ENCODE results near the gene RNPEPL1.
"Not testable (repeated sequence)": the region's sequence is repeated elsewhere in the genome, so short reads cannot be mapped to it uniquely, and the experiment has no call there.

RNPEPL1 gene

GRCh38 chr2:240613781-240614180 is 45.5 kb downstream of the RNPEPL1 start:
- H3K4me1 ChIP-seq: peaks cover 21% of the 10 kb centered on the region
- no peak overlapping the region for H3K9ac ChIP-seq
- H3K27ac ChIP-seq: no peak overlapping the region
- no peak overlapping the region for H3K4me3 ChIP-seq
- H4K20me1 ChIP-seq: no peaks in the 10 kb centered on the region
- no peaks in the 10 kb centered on the region for H3K27me3 ChIP-seq
- peaks cover 35% of the 10 kb centered on the region for H3K36me3 ChIP-seq
- H3K9me3 ChIP-seq: peaks cover 20% of the 10 kb centered on the region
- no peak for TF ChIP-seq Cebpa-rat (IDR thresholded peaks at IDR 0.05)
- H3K4me2 ChIP-seq: no peak overlapping the region

GRCh38 chr2:240614391-240614790 is 46.1 kb downstream of the RNPEPL1 start:
- H3K27ac ChIP-seq: no peak overlapping the region
- H3K36me3 ChIP-seq: peaks cover 38% of the 10 kb centered on the region
- H4K20me1 ChIP-seq: no peaks in the 10 kb centered on the region
- no peak overlapping the region for H3K9ac ChIP-seq
- TF ChIP-seq Cebpa-rat (IDR thresholded peaks at IDR 0.05): no peak
- H3K4me2 ChIP-seq: no peak overlapping the region
- H3K4me1 ChIP-seq: peaks cover 22% of the 10 kb centered on the region
- no peaks in the 10 kb centered on the region for H3K27me3 ChIP-seq
- H3K9me3 ChIP-seq: peaks cover 20% of the 10 kb centered on the region
- H3K4me3 ChIP-seq: no peak overlapping the region

DNA sequence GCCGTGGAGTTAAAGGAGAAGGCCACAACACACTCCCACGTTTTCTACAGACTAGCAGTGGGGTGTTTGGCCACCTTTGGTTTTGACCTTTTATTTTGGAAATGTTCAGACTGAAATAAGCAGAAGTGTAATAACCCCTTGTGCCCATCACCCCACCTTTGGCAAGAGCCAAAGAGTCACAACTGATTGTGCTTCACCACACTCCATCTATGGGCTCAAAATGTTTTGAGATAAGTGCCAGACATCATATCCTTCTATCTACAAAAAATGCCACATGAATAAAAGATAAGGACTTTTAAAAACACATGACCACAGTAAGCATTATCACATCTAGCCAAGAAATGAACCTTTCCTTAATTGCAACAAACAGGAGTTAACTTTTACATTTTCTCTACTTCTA is 47.1 kb downstream of the RNPEPL1 start:
- peaks cover 44% of the 10 kb centered on the region for H3K36me3 ChIP-seq
- H3K9ac ChIP-seq: no peak overlapping the region
- H3K4me2 ChIP-seq: no peak overlapping the region
- H3K27ac ChIP-seq: no peak overlapping the region
- no peak for TF ChIP-seq Cebpa-rat (IDR thresholded peaks at IDR 0.05)
- H4K20me1 ChIP-seq: no peaks in the 10 kb centered on the region
- no peaks in the 10 kb centered on the region for H3K27me3 ChIP-seq
- no peak overlapping the region for H3K4me3 ChIP-seq
- H3K9me3 ChIP-seq: peaks cover 20% of the 10 kb centered on the region
- H3K4me1 ChIP-seq: peaks cover 32% of the 10 kb centered on the region

- no peaks in the 10 kb centered on the region for H4K20me1 ChIP-seq
- peaks cover 38% of the 10 kb centered on the region for H3K4me1 ChIP-seq
- H3K36me3 ChIP-seq: peaks cover 44% of the 10 kb centered on the region
- H3K27ac ChIP-seq: no peak overlapping the region
- peak overlapping the region; percentile 9; the same call in 1 of the 2 replicates for H3K4me2 ChIP-seq
- no peak for TF ChIP-seq Cebpa-rat (IDR thresholded peaks at IDR 0.05)
- H3K9me3 ChIP-seq: peaks cover 20% of the 10 kb centered on the region
- H3K9ac ChIP-seq: no peak overlapping the region
- H3K27me3 ChIP-seq: no peaks in the 10 kb centered on the region
- H3K4me3 ChIP-seq: no peak overlapping the region
Observed at GRCh38 chr2:240615820-240616547, 47.7 kb downstream of the RNPEPL1 start.

DNA sequence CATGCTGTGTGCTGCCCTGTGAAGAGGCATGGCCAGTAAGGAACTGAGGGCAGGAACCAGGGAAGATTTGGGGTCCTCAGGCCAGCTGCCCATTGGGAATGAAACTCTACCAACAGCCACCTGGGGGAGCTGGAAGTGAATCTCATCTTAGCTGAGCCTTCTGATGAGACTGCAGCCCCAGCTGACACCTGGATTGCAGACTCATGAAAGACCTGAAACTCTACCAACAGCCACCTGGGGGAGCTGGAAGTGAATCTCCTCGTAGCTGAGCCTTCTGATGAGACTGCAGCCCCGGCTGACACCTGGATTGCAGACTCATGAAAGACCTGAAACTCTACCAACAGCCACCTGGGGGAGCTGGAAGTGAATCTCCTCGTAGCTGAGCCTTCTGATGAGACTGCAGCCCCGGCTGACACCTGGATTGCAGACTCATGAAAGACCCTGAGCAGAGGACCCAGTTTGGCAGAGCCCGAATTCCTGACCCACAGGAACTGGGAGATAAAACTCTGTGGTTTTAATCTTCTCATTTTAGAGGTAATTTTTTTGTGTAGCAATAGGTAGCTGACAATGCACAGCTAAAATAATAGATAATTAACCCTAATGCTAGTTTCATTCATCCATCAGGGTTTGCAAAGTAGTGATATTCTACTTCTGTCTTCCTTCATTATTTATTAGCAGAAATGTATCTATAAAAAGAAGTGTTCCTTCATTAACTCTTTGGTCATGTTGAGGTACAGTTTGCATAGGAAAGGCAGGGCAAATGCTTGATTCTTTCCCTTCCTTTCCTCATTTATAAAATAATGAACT is 48.8 kb downstream of the RNPEPL1 start:
- Histone ChIP-seq H3K9me3 (peaks cover 20% of the 10 kb centered on the region), H3K4me1 (peaks cover 43% of the 10 kb centered on the region), H3K36me3 (peaks cover 44% of the 10 kb centered on the region)
- H3K4me3 ChIP-seq, H3K27me3 ChIP-seq, H3K9ac ChIP-seq, H3K4me2 ChIP-seq, H4K20me1 ChIP-seq, H3K27ac ChIP-seq: not testable (repeated sequence)

DNA sequence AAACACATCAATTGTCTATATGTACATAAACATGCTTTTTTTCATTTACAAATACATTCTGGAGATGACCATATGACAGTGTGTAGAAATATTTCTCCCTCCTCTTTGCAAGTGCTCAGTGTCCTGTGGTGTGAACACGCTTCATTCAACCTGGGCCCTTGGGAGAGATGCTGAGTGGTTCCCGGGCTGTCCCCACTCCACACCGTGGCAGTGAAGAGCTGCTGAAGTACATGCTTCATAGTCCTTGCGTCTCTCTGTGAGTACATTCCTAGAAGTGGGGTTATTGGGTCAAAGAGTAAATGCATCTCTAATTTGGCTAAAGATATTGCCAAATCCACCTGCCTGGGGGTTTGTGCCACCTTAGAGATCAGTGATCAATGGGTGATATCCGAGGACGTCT is 50.5 kb downstream of the RNPEPL1 start:
- Histone ChIP-seq H3K4me1 (peaks cover 52% of the 10 kb centered on the region), H3K4me3 (no peak overlapping the region), H3K9ac (no peak overlapping the region), H3K27ac (no peak overlapping the region), H4K20me1 (peaks cover 8% of the 10 kb centered on the region; the same call in 1 of the 2 replicates), H3K9me3 (peaks cover 20% of the 10 kb centered on the region), H3K27me3 (no peaks in the 10 kb centered on the region), H3K36me3 (peaks cover 30% of the 10 kb centered on the region; the same call in 1 of the 2 replicates), H3K4me2 (no peak overlapping the region)
- TF ChIP-seq Cebpa-rat (IDR thresholded peaks at IDR 0.05): no peak

- Histone ChIP-seq H3K9me3 (peaks cover 20% of the 10 kb centered on the region), H3K27me3 (no peaks in the 10 kb centered on the region), H3K36me3 (peaks cover 27% of the 10 kb centered on the region; the same call in 1 of the 2 replicates), H3K4me2 (no peak overlapping the region), H3K4me3 (no peak overlapping the region), H3K9ac (no peak overlapping the region), H3K27ac (peak overlapping the region; percentile 70), H3K4me1 (peaks cover 60% of the 10 kb centered on the region), H4K20me1 (peaks cover 8% of the 10 kb centered on the region; the same call in 1 of the 2 replicates)
- TF ChIP-seq Cebpa-rat (IDR thresholded peaks at IDR 0.05): no peak
Observed at GRCh38 chr2:240619506-240620148, 51.3 kb downstream of the RNPEPL1 start.

GRCh38 chr2:240620149-240620731 is 52.0 kb downstream of the RNPEPL1 start:
- no peaks in the 10 kb centered on the region for H3K27me3 ChIP-seq
- peaks cover 66% of the 10 kb centered on the region for H3K4me1 ChIP-seq
- H3K9ac ChIP-seq: no peak overlapping the region
- H3K4me3 ChIP-seq: no peak overlapping the region
- peak overlapping the region; percentile 86 for H3K4me2 ChIP-seq
- no peak for TF ChIP-seq Cebpa-rat (IDR thresholded peaks at IDR 0.05)
- H3K27ac ChIP-seq: peak overlapping the region; percentile 70
- peaks cover 8% of the 10 kb centered on the region; the same call in 1 of the 2 replicates for H4K20me1 ChIP-seq
- H3K9me3 ChIP-seq: peaks cover 20% of the 10 kb centered on the region
- peaks cover 27% of the 10 kb centered on the region; the same call in 1 of the 2 replicates for H3K36me3 ChIP-seq

DNA sequence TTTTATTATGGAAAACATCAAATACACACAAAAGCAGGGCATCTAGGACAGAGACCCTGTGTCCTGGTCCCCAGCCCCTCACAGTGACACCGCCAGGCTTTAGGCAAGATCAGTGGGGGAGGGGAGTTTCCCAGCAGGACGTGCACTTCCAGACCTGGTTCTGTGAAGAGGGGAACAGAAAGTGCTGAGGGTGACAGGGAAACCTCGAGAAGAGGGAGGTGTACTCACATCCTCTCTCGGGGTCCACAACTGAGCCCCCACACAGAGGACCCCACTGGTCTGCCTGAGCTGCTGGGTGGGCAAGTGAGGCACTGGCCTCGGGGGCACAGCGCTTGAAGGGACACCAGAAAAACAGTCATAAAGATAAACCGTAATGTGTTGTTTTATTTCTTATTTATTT is 52.6 kb downstream of the RNPEPL1 start:
- H3K4me3 ChIP-seq: no peak overlapping the region
- peaks cover 66% of the 10 kb centered on the region for H3K4me1 ChIP-seq
- H3K9me3 ChIP-seq: peaks cover 20% of the 10 kb centered on the region
- H3K9ac ChIP-seq: no peak overlapping the region
- TF ChIP-seq Cebpa-rat (IDR thresholded peaks at IDR 0.05): no peak
- peak overlapping the region; percentile 70 for H3K27ac ChIP-seq
- H3K4me2 ChIP-seq: peak overlapping the region; percentile 86
- H3K36me3 ChIP-seq: peaks cover 27% of the 10 kb centered on the region; the same call in 1 of the 2 replicates
- H3K27me3 ChIP-seq: no peaks in the 10 kb centered on the region
- peaks cover 8% of the 10 kb centered on the region; the same call in 1 of the 2 replicates for H4K20me1 ChIP-seq
